LoVo (cell line): ENCODE measurements around the gene ATP23.
A peak's percentile ranks its signal among the peaks of the same experiment; 100 is the strongest.

ENCODE experiments used
- DNase-seq: peaks from one replicate; pipeline ENCODE4 v3.0.0-alpha.2; 2016; ENCODE audit warnings: low spot score

Gene ATP23

GRCh38 chr12:57941165-57941894, at the start of gene ATP23:
ATP23 (plus strand) TSS chr12:57941567; CDS start chr12:57941702, 135 bp downstream.
- peak; percentile 97 for DNase-seq

GRCh38 chr12:57892232-57892972, 49.0 kb upstream of the ATP23 start:
- DNase-seq: no peak

- DNase-seq: no peak
Measured at GRCh38 chr12:57893431-57894353, 47.7 kb upstream of the ATP23 start.

GRCh38 chr12:57894399-57895292, 46.7 kb upstream of the ATP23 start:
- DNase-seq: no peak

- DNase-seq: no peak
Measured at GRCh38 chr12:57895389-57896114, 45.8 kb upstream of the ATP23 start.

GRCh38 chr12:57896115-57896433, 45.3 kb upstream of the ATP23 start:
- no peak for DNase-seq

- DNase-seq: no peak
Measured at GRCh38 chr12:57896434-57897201, 44.7 kb upstream of the ATP23 start.

GRCh38 chr12:57897286-57897974, 43.9 kb upstream of the ATP23 start:
- DNase-seq: no peak

- no peak for DNase-seq
Measured at GRCh38 chr12:57898308-57898970, 42.9 kb upstream of the ATP23 start.

GRCh38 chr12:57899010-57899662, 42.2 kb upstream of the ATP23 start:
- no peak for DNase-seq

GRCh38 chr12:57902478-57902969, 38.8 kb upstream of the ATP23 start:
- no peak for DNase-seq

GRCh38 chr12:57904426-57904825, 36.9 kb upstream of the ATP23 start:
- DNase-seq: no peak

GRCh38 chr12:57904848-57905811, 36.2 kb upstream of the ATP23 start:
- DNase-seq: peak; percentile 95

- DNase-seq: no peak
Measured at GRCh38 chr12:57905812-57906475, 35.4 kb upstream of the ATP23 start.

GRCh38 chr12:57906821-57907220, 34.5 kb upstream of the ATP23 start:
- no peak for DNase-seq

GRCh38 chr12:57907281-57907680, 34.1 kb upstream of the ATP23 start:
- DNase-seq: no peak
